Panc1 (cell line): ENCODE measurements around the gene ARPIN. TPM values are rescaled to one million over a fixed set of nuclear protein-coding genes. Genes with fewer than 3 reads are reported as not detected.

Source experiments
- ATAC-seq: fragments of 200-7000 bp; cut with Tn5 transposase; 2 replicates; pipeline ENCODE4 v1.9.1; 2020; ENCODE audit warnings: mild to moderate bottlenecking, moderate library complexity
- BruUV-seq: library from RNA; stranded (reverse); fragments of 400-500 nt; replicated peaks from 2 replicates; lab custom pipeline; 2021; lab: Mats Ljungman, UMichigan
- CTCF ChIA-PET: fragments of 300-600 bp; sonication (Branson Sonifier 250); formaldehyde crosslinking; loops from one replicate; lab custom pipeline; 2022; ENCODE audit warnings: antibody characterized with exemption; lab: Charles Lee
- POLR2A ChIA-PET: fragments of 300-600 bp; sonication (Branson Sonifier 250); formaldehyde crosslinking; loops from one replicate; lab custom pipeline; 2022; ENCODE audit warnings: antibody characterized with exemption; lab: Charles Lee
- DNase-seq: peaks from one replicate; pipeline ENCODE4 v3.0.0-alpha.2; 2010; ENCODE audit warnings: low read depth, low spot score
- H3K27ac ChIP-seq: 2 replicates; pipeline ENCODE4 v1.5.1; 2011; ENCODE audit warnings: mild to moderate bottlenecking, low read length, inconsistent platforms
- H3K27me3 ChIP-seq: fragments of 200-500 bp; sonication (Bioruptor generic); 2 replicates; pipeline ENCODE4 v1.6.0; 2014; ENCODE audit warnings: low read length, inconsistent platforms; ENCODE audit not compliant: control insufficient read depth, insufficient read depth
- H3K36me3 ChIP-seq: fragments of 200-500 bp; sonication (Bioruptor generic); 2 replicates; pipeline ENCODE4 v1.5.1; 2014; ENCODE audit warnings: inconsistent platforms, mild to moderate bottlenecking, low read length, moderate library complexity; ENCODE audit not compliant: control insufficient read depth, insufficient read depth
- H3K4me1 ChIP-seq: 2 replicates; pipeline ENCODE4 v1.5.1; 2011; ENCODE audit warnings: inconsistent platforms, mild to moderate bottlenecking, low read length, moderate library complexity; ENCODE audit not compliant: control insufficient read depth, insufficient read depth
- H3K4me3 ChIP-seq, 2 experiments: 2 replicates each; pipeline ENCODE4 v1.5.1; 2011 to 2012; ENCODE audit warnings: low read depth in 2 of 2, low read length in 2 of 2, mild to moderate bottlenecking in 2 of 2, inconsistent platforms in 1 of 2, moderate library complexity in 1 of 2
- H3K9me3 ChIP-seq: fragments of 200-500 bp; sonication (Bioruptor generic); 2 replicates; pipeline ENCODE4 v1.5.1; 2014; ENCODE audit warnings: low read depth, mild to moderate bottlenecking, inconsistent platforms, low read length, moderate library complexity; ENCODE audit not compliant: control insufficient read depth, insufficient read depth
- CTCF ChIP-seq: fragments of 450-650 bp; IDR thresholded peaks from 2 replicates; pipeline ENCODE4 v1.5.1; 2017; ENCODE audit warnings: mild to moderate bottlenecking
- POLR2AphosphoS5 ChIP-seq: IDR thresholded peaks from 2 replicates; pipeline ENCODE4 v1.6.1; 2012; ENCODE audit warnings: mild to moderate bottlenecking, low read depth, low read length, moderate library complexity
- REST ChIP-seq, 2 experiments: IDR thresholded peaks; 2 replicates each; pipeline ENCODE4 v1.6.1; 2011 to 2012; ENCODE audit warnings: low read depth in 2 of 2, control low read depth in 1 of 2, low read length in 1 of 2, mild to moderate bottlenecking in 1 of 2, moderate library complexity in 1 of 2; ENCODE audit not compliant: insufficient read depth in 1 of 2
- SIN3A ChIP-seq: IDR thresholded peaks from 2 replicates; pipeline ENCODE4 v1.6.1; 2012; ENCODE audit warnings: low read depth, mild to moderate bottlenecking, low read length, moderate library complexity, borderline replicate concordance; ENCODE audit not compliant: insufficient read depth
- TCF7L2 ChIP-seq: IDR thresholded peaks from 2 replicates; pipeline ENCODE4 v1.6.1; 2011; ENCODE audit warnings: mild to moderate bottlenecking, low read depth, low read length, inconsistent platforms
- in situ Hi-C: cut with HindIII; loops from 2 replicates; pipeline ENCODE4 v1.10.0; 2016; ENCODE audit warnings: low sequenced_read_pairs, low pct_unique_long_range_greater_than_20kb
- intact Hi-C: fragments of 100-400 bp; cut with micrococcal nuclease; formaldehyde crosslinking; loops from one replicate; pipeline ENCODE4 v1.10.0; 2022; ENCODE audit not compliant: unreplicated experiment
- total RNA-seq: library from RNA; stranded (reverse); gene quantifications from one replicate; pipeline ENCODE4 v1.2.1, GENCODE V29; 2021; ENCODE audit not compliant: unreplicated experiment

Gene ARPIN
- total RNA-seq, 1 experiment from 2014 or later: 6.3 TPM

GRCh38 chr15:89893696-89894447 lies 18.9 kb downstream of the ARPIN start, which contains the start of gene AP3S2:
Gene AP3S2 (minus strand): TSS chr15:89893994. CDS start chr15:89893949, 45 bp downstream.
- Histone ChIP-seq H3K27ac (peak within 1 kb of the TSS; percentile 98), H3K9me3 (no peaks in the 10 kb centered on the region), H3K4me3 (peak within 1 kb of the TSS; percentile 78 to 94), H3K27me3 (no peaks in the 10 kb centered on the region), H3K36me3 (peaks cover 6% of the 10 kb centered on the region; the same call in 1 of the 2 replicates), H3K4me1 (peaks cover 8% of the 10 kb centered on the region; the same call in 1 of the 2 replicates)
- peak; percentile 98 for TF ChIP-seq POLR2AphosphoS5
- peak; percentile 47 to 49; a peak in 2 of 4 replicates for TF ChIP-seq REST (IDR thresholded peaks at IDR 0.05; ENCODE audit: insufficient read depth in 1 of 2, low read depth in 2 of 2, low read length in 1 of 2)
- TF ChIP-seq CTCF: no peak
- peak; percentile 94 for TF ChIP-seq SIN3A
- TF ChIP-seq TCF7L2: peak; percentile 74
- peak; percentile 98 for ATAC-seq
- ChIA-PET CTCF (interaction anchor here (0.6 kb wide), 1 partner anchor 170 kb away, joined by 4 read pairs; no protein-coding TSS in a partner anchor), POLR2A (interaction anchor here (0.5 to 0.6 kb wide), 2 partner anchors 134 to 263 kb away, joined by 8 read pairs; no protein-coding TSS in a partner anchor)
- in situ Hi-C loops: no loop called here
- DNase-seq: peak; percentile 87
- no TSS peak for BruUV-seq
- intact Hi-C loops: loop anchor here (5.0 kb wide), 1 partner anchor 152 kb away; no protein-coding TSS in a partner anchor

GRCh38 chr15:89893027-89893426 lies 19.7 kb downstream of the ARPIN start:
- Histone ChIP-seq H3K27me3 (no peaks in the 10 kb centered on the region), H3K4me1 (0 out of 2 replicates have a peak, but pooled peaks cover 3% of the 10 kb centered on the region), H3K9me3 (no peaks in the 10 kb centered on the region), H3K27ac (peak overlapping the region; percentile 98), H3K4me3 (peak overlapping the region; percentile 78 to 94), H3K36me3 (peaks cover 6% of the 10 kb centered on the region; the same call in 1 of the 2 replicates)
- in situ Hi-C loops: no loop called here
- ChIA-PET POLR2A (no interaction called here), CTCF (no interaction called here)
- TSS peak; percentile 80 for BruUV-seq
- no peak for ATAC-seq
- no peak for DNase-seq
- intact Hi-C loops: loop anchor here (5.0 kb wide), 1 partner anchor 151 kb away; no protein-coding TSS in a partner anchor
- TF ChIP-seq TCF7L2: no peak
- no peak for TF ChIP-seq POLR2AphosphoS5
- no peak for TF ChIP-seq SIN3A
- no peak for TF ChIP-seq REST (IDR thresholded peaks at IDR 0.05; ENCODE audit: insufficient read depth in 1 of 2, low read depth in 2 of 2, low read length in 1 of 2)
- TF ChIP-seq CTCF: no peak
